Keratinocyte (primary cell): ENCODE measurements around the gene GCM1.
"Not testable (repeated sequence)": the region's sequence is repeated elsewhere in the genome, so short reads cannot be mapped to it uniquely, and the experiment has no call there.

ENCODE experiments used
- CTCF ChIP-seq, 3 experiments: IDR thresholded peaks in 1 of 3; conservative IDR thresholded peaks in 1 of 3; optimal IDR thresholded peaks in 1 of 3; 2 replicates in 2 of 3; 3 replicates in 1 of 3; pipeline versions ENCODE3 to v1.5.1; 2011; ENCODE audit warnings: low read length in 3 of 3, mild to moderate bottlenecking in 3 of 3, moderate library complexity in 2 of 3, control low read depth in 1 of 3, inconsistent platforms in 1 of 3; ENCODE audit not compliant: insufficient read depth in 2 of 3; ENCODE audit errors: extremely low read depth in 1 of 3
- EZH2 ChIP-seq: IDR thresholded peaks from one replicate; pipeline ENCODE4 v1.6.1; 2012; ENCODE audit warnings: inconsistent platforms, mild to moderate bottlenecking, low read length, moderate library complexity

GRCh38 chr6:53158076-53158475, 9.4 kb upstream of the GCM1 start:
- TF ChIP-seq CTCF (optimal IDR thresholded peaks at IDR 0.05 in 1 of 3, IDR thresholded peaks at IDR 0.05 in 1 of 3, conservative IDR thresholded peaks at IDR 0.05 in 1 of 3; ENCODE audit: extremely low read depth in 1 of 3, insufficient read depth in 2 of 3, low read length in 3 of 3); EZH2: not testable (repeated sequence)
